OCI-LY3 (cell line): Measurements from ENCODE around the gene CHCHD5.

Experiments used
- CTCF ChIP-seq: fragments of 200-600, 300-600 bp; sonication (generic); IDR thresholded peaks from 2 replicates; pipeline ENCODE4 v1.5.1; 2014; ENCODE audit warnings: antibody characterized with exemption, low read length, low read depth
- EZH2phosphoT487 ChIP-seq: fragments of 200-600 bp; shearing (Covaris generic); IDR thresholded peaks from 2 replicates; pipeline ENCODE4 v1.6.1; 2018; ENCODE audit warnings: antibody characterized with exemption, mixed run types, low read depth

GRCh38 chr2:112585873-112586464 lies 1.6 kb downstream of the CHCHD5 start:
- no peak for TF ChIP-seq CTCF
- TF ChIP-seq EZH2phosphoT487 = no peak
